DND-41 (cell line): ENCODE data around the gene PRDX5.

ENCODE experiments used
- ATAC-seq: fragments of 200-7000 bp; cut with Tn5 transposase; 3 replicates; pipeline ENCODE4 v1.9.1; 2021; ENCODE audit warnings: low read depth; ENCODE audit not compliant: insufficient read depth
- DNase-seq: peaks from one replicate; pipeline ENCODE4 v3.0.0-alpha.2; 2020
- H2AFZ ChIP-seq: 2 replicates; pipeline ENCODE4 v1.6.0; 2012; ENCODE audit warnings: low read depth, low read length
- H3K27ac ChIP-seq: 2 replicates; pipeline ENCODE4 v1.5.1; 2012; ENCODE audit warnings: low read length, inconsistent platforms
- H3K27me3 ChIP-seq: fragments of 200-600 bp; sonication (generic); 2 replicates; pipeline ENCODE4 v1.6.0; 2012; ENCODE audit warnings: low read length, mild to moderate bottlenecking, inconsistent platforms; ENCODE audit not compliant: insufficient read depth, poor library complexity
- H3K36me3 ChIP-seq: 2 replicates; pipeline ENCODE4 v1.5.1; 2012; ENCODE audit warnings: low read length, inconsistent platforms; ENCODE audit not compliant: insufficient read depth
- H3K4me1 ChIP-seq: 2 replicates; pipeline ENCODE4 v1.5.1; 2012; ENCODE audit warnings: mild to moderate bottlenecking, low read length; ENCODE audit not compliant: insufficient read depth
- H3K4me2 ChIP-seq: 2 replicates; pipeline ENCODE4 v1.6.0; 2012; ENCODE audit warnings: mild to moderate bottlenecking, moderate library complexity, low read length, inconsistent platforms; ENCODE audit not compliant: insufficient read depth
- H3K4me3 ChIP-seq, 2 experiments: fragments of 200-600 bp in 1 of 2; shearing (Covaris generic) in 1 of 2; 2 replicates each; pipeline ENCODE4 v1.5.1; 2012 to 2016; ENCODE audit warnings: inconsistent platforms in 2 of 2, low read length in 2 of 2, mild to moderate bottlenecking in 2 of 2, low read depth in 1 of 2, moderate library complexity in 1 of 2
- H3K79me2 ChIP-seq: 2 replicates; pipeline ENCODE4 v1.6.0; 2012; ENCODE audit warnings: low read length, inconsistent platforms; ENCODE audit not compliant: insufficient read depth
- H3K9ac ChIP-seq: 2 replicates; pipeline ENCODE4 v1.6.0; 2012; ENCODE audit warnings: low read depth, mild to moderate bottlenecking, inconsistent platforms, low read length, moderate library complexity
- H3K9me3 ChIP-seq: 2 replicates; pipeline ENCODE4 v1.5.1; 2012; ENCODE audit warnings: low read length, moderate library complexity, mild to moderate bottlenecking, inconsistent platforms; ENCODE audit not compliant: insufficient read depth, severe bottlenecking
- H4K20me1 ChIP-seq: 2 replicates; pipeline ENCODE4 v1.6.0; 2012; ENCODE audit warnings: low read length; ENCODE audit not compliant: insufficient read depth
- CTCF ChIP-seq: IDR thresholded peaks from 2 replicates; pipeline ENCODE4 v1.5.1; 2012; ENCODE audit warnings: borderline replicate concordance, low read length, moderate library complexity, mild to moderate bottlenecking; ENCODE audit not compliant: poor library complexity, severe bottlenecking; ENCODE audit errors: extremely low read depth
- EZH2 ChIP-seq: IDR thresholded peaks from 3 replicates; pipeline ENCODE4 v1.6.1; 2012; ENCODE audit warnings: borderline replicate concordance, low read depth, mild to moderate bottlenecking, moderate library complexity, low read length, inconsistent platforms; ENCODE audit not compliant: severe bottlenecking

The PRDX5 gene

GRCh38 chr11:64291752-64292459 lies 26.0 kb upstream of the PRDX5 start:
- Histone ChIP-seq H3K4me2 (no peak overlapping the region), H3K4me3 (no peak overlapping the region), H3K27me3 (peaks cover 6% of the 10 kb centered on the region), H2AFZ (no peak overlapping the region), H3K4me1 (peaks cover 11% of the 10 kb centered on the region), H3K36me3 (0 out of 2 replicates have a peak, but pooled peaks cover 2% of the 10 kb centered on the region), H3K9ac (no peak overlapping the region), H3K79me2 (0 out of 2 replicates have a peak, but pooled peaks cover 2% of the 10 kb centered on the region), H4K20me1 (no peaks in the 10 kb centered on the region; the same call in 1 of the 2 replicates), H3K27ac (no peak overlapping the region), H3K9me3 (no peaks in the 10 kb centered on the region)
- TF ChIP-seq EZH2 = no peak
- TF ChIP-seq CTCF = no peak
- ATAC-seq = no peak
- no peak for DNase-seq

GRCh38 chr11:64292460-64293254 lies 25.3 kb upstream of the PRDX5 start:
- no peak overlapping the region for H2AFZ ChIP-seq
- TF ChIP-seq EZH2 (no peak), CTCF (no peak)
- H3K79me2 ChIP-seq = no peaks in the 10 kb centered on the region
- H4K20me1 ChIP-seq = no peaks in the 10 kb centered on the region; the same call in 1 of the 2 replicates
- no peak overlapping the region for H3K4me2 ChIP-seq
- H3K27ac ChIP-seq = no peak overlapping the region
- ATAC-seq (no peak), DNase-seq (no peak)
- no peak overlapping the region for H3K9ac ChIP-seq
- peaks cover 9% of the 10 kb centered on the region for H3K27me3 ChIP-seq
- peaks cover 4% of the 10 kb centered on the region for H3K4me1 ChIP-seq
- no peak overlapping the region for H3K4me3 ChIP-seq
- H3K36me3 ChIP-seq = 0 out of 2 replicates have a peak, but pooled peaks cover 2% of the 10 kb centered on the region
- no peaks in the 10 kb centered on the region for H3K9me3 ChIP-seq

GRCh38 chr11:64294774-64295173 lies 23.1 kb upstream of the PRDX5 start:
- no peak overlapping the region for H3K9ac ChIP-seq
- no peaks in the 10 kb centered on the region for H3K79me2 ChIP-seq
- no peak for ATAC-seq
- no peaks in the 10 kb centered on the region for H3K36me3 ChIP-seq
- TF ChIP-seq CTCF = no peak
- no peak for TF ChIP-seq EZH2
- H3K27ac ChIP-seq = no peak overlapping the region
- H3K4me2 ChIP-seq = no peak overlapping the region
- DNase-seq = no peak
- H3K9me3 ChIP-seq = no peaks in the 10 kb centered on the region
- H4K20me1 ChIP-seq = no peaks in the 10 kb centered on the region; the same call in 1 of the 2 replicates
- H2AFZ ChIP-seq = no peak overlapping the region
- peaks cover 14% of the 10 kb centered on the region for H3K27me3 ChIP-seq
- no peak overlapping the region for H3K4me3 ChIP-seq
- no peaks in the 10 kb centered on the region for H3K4me1 ChIP-seq
